Measurements from ENCODE around the gene WWC2.
"Not testable (repeated sequence)": the region's sequence is repeated elsewhere in the genome, so short reads cannot be mapped to it uniquely, and the experiment has no call there.

The WWC2 gene

GRCh38 chr4:183142571-183143550 is 43.8 kb downstream of the WWC2 start:
- DNase-seq: peak; percentile 88

GRCh38 chr4:183144787-183145186 is 45.7 kb downstream of the WWC2 start:
- no peak for DNase-seq

GRCh38 chr4:183145773-183146172 is 46.7 kb downstream of the WWC2 start:
- no peak for DNase-seq

GRCh38 chr4:183146478-183146877 is 47.4 kb downstream of the WWC2 start:
- no peak for DNase-seq

- DNase-seq: no peak
Measured at GRCh38 chr4:183147196-183147595, 48.1 kb downstream of the WWC2 start.

GRCh38 chr4:183147983-183148382 is 48.9 kb downstream of the WWC2 start:
- no peak for DNase-seq

- no peak for DNase-seq
Measured at GRCh38 chr4:183149616-183150539, 50.8 kb downstream of the WWC2 start.

GRCh38 chr4:183150664-183151063 is 51.6 kb downstream of the WWC2 start:
- DNase-seq: not testable (repeated sequence)

GRCh38 chr4:183152232-183152631 is 53.2 kb downstream of the WWC2 start:
- not testable (repeated sequence) for DNase-seq

- DNase-seq: no peak
Measured at GRCh38 chr4:183153190-183153916, 54.3 kb downstream of the WWC2 start.

- DNase-seq: no peak
Measured at GRCh38 chr4:183154701-183155391, 55.8 kb downstream of the WWC2 start.

GRCh38 chr4:183155450-183156184 is 56.6 kb downstream of the WWC2 start:
- no peak for DNase-seq

- DNase-seq: no peak
Measured at GRCh38 chr4:183157215-183157614, 58.2 kb downstream of the WWC2 start.

- peak; percentile 91 for DNase-seq
Measured at GRCh38 chr4:183158062-183158461, 59.0 kb downstream of the WWC2 start.

GRCh38 chr4:183161630-183162029 is 62.6 kb downstream of the WWC2 start:
- no peak for DNase-seq

- DNase-seq: no peak
Measured at GRCh38 chr4:183163135-183163534, 64.1 kb downstream of the WWC2 start.

GRCh38 chr4:183164963-183165362 is 65.9 kb downstream of the WWC2 start:
- peak; percentile 55 for DNase-seq

GRCh38 chr4:183165376-183165775 is 66.3 kb downstream of the WWC2 start:
- DNase-seq: peak; percentile 66

- no peak for DNase-seq
Measured at GRCh38 chr4:183170894-183171293, 71.8 kb downstream of the WWC2 start.

- DNase-seq: no peak
Measured at GRCh38 chr4:183171484-183172267, 72.6 kb downstream of the WWC2 start.

- no peak for DNase-seq
Measured at GRCh38 chr4:183172881-183173280, 73.8 kb downstream of the WWC2 start.
